GM19043 (cell line): ENCODE results near the gene NUP107.
"Not testable (repeated sequence)": the region's sequence is repeated elsewhere in the genome, so short reads cannot be mapped to it uniquely, and the experiment has no call there.

Experiments used
- ATAC-seq: cut with Tn5 transposase; IDR thresholded peaks from one replicate; pipeline ENCODE4 v1.9.1; 2021; ENCODE audit warnings: low read depth; ENCODE audit not compliant: unreplicated experiment

NUP107 gene

GRCh38 chr12:68686595-68687521 lies at the start of gene NUP107:
TSS of gene NUP107 (plus strand) at chr12:68686978. CDS start at chr12:68687066, 88 bp downstream.
- peak; percentile 96 for ATAC-seq

GRCh38 chr12:68637439-68637838 lies 49.3 kb upstream of the NUP107 start:
- not testable (repeated sequence) for ATAC-seq

- no peak for ATAC-seq
Measured at GRCh38 chr12:68638171-68638570, 48.6 kb upstream of the NUP107 start.

GRCh38 chr12:68638721-68639395 lies 47.9 kb upstream of the NUP107 start:
- ATAC-seq: no peak

GRCh38 chr12:68639396-68639767 lies 47.4 kb upstream of the NUP107 start:
- no peak for ATAC-seq

GRCh38 chr12:68641138-68641537 lies 45.6 kb upstream of the NUP107 start:
- peak; percentile 91 for ATAC-seq

- no peak for ATAC-seq
Measured at GRCh38 chr12:68646484-68646883, 40.3 kb upstream of the NUP107 start.

GRCh38 chr12:68647507-68647906 lies 39.3 kb upstream of the NUP107 start:
- no peak for ATAC-seq

- no peak for ATAC-seq
Measured at GRCh38 chr12:68648179-68648578, 38.6 kb upstream of the NUP107 start.

GRCh38 chr12:68665016-68665569 lies 21.7 kb upstream of the NUP107 start:
- no peak for ATAC-seq

GRCh38 chr12:68667291-68667690 lies 19.5 kb upstream of the NUP107 start:
- no peak for ATAC-seq

GRCh38 chr12:68667896-68668295 lies 18.9 kb upstream of the NUP107 start:
- no peak for ATAC-seq

GRCh38 chr12:68671179-68671578 lies 15.6 kb upstream of the NUP107 start:
- ATAC-seq: no peak

- ATAC-seq: no peak
Measured at GRCh38 chr12:68673788-68674187, 13.0 kb upstream of the NUP107 start.

GRCh38 chr12:68674376-68674775 lies 12.4 kb upstream of the NUP107 start:
- ATAC-seq: no peak

GRCh38 chr12:68675101-68675842 lies 11.5 kb upstream of the NUP107 start:
- no peak for ATAC-seq

- not testable (repeated sequence) for ATAC-seq
Measured at GRCh38 chr12:68676854-68677253, 9.9 kb upstream of the NUP107 start.

GRCh38 chr12:68686262-68686594 lies 550 bp upstream of the NUP107 start:
- ATAC-seq: no peak

GRCh38 chr12:68695454-68695853 lies 8.7 kb downstream of the NUP107 start:
- ATAC-seq: no peak

GRCh38 chr12:68699486-68699885 lies 12.7 kb downstream of the NUP107 start:
- no peak for ATAC-seq

GRCh38 chr12:68727776-68728175 lies 41.0 kb downstream of the NUP107 start:
- no peak for ATAC-seq
